Measurements from ENCODE around the gene VWA7. TPM values are rescaled to one million over a fixed set of nuclear protein-coding genes. Genes with fewer than 3 reads are reported as not detected.

Gene VWA7
- total RNA-seq, 1 donor from 2014 or later, result 0.54 TPM

GRCh38 chr6:31795616-31796298, 18.6 kb upstream of the VWA7 start, which contains the start of gene VARS1:
VARS1 (minus strand) TSS chr6:31795752; CDS start chr6:31795217, 535 bp downstream.
- peak; percentile 72 for DNase-seq (ENCODE audit: low read depth)
- peak within 1 kb of the TSS; percentile 99 for H3K4me3 Mint-ChIP-seq (ENCODE audit: unreplicated experiment)
- peaks cover 21% of the 10 kb centered on the region for H3K4me1 ChIP-seq (ENCODE audit: insufficient read depth, low read length)
- H4K20me1 ChIP-seq (ENCODE audit: insufficient read depth, low read length), result peaks cover 11% of the 10 kb centered on the region
- peak within 1 kb of the TSS; percentile 98 for H3K27ac Mint-ChIP-seq (ENCODE audit: unreplicated experiment)
- peak within 1 kb of the TSS; percentile 94 for H3K9ac ChIP-seq (ENCODE audit: low read length)
- H3K4me1 Mint-ChIP-seq (ENCODE audit: low read depth, unreplicated experiment), result peaks cover 11% of the 10 kb centered on the region
- H3K4me3 ChIP-seq (ENCODE audit: insufficient read depth, low read depth, low read length), result peak within 1 kb of the TSS; percentile 79
- peaks cover 16% of the 10 kb centered on the region for H3K36me3 ChIP-seq (ENCODE audit: insufficient read depth, low read length)
- no peaks in the 10 kb centered on the region for H3K27me3 ChIP-seq (ENCODE audit: insufficient read depth, low read length)
- no peaks in the 10 kb centered on the region for H3K9me3 Mint-ChIP-seq (ENCODE audit: unreplicated experiment)
- TF ChIP-seq CTCF (IDR thresholded peaks at IDR 0.05; ENCODE audit: insufficient read depth, low read depth, low read length) (peak; percentile 40), EZH2 (IDR thresholded peaks at IDR 0.05; ENCODE audit: insufficient read depth, low read length) (no peak)
- H3K79me2 ChIP-seq (ENCODE audit: insufficient read depth, low read length), result peaks cover 42% of the 10 kb centered on the region
- H3K27me3 Mint-ChIP-seq (ENCODE audit: low read depth, unreplicated experiment), result no peaks in the 10 kb centered on the region
- no peak for FAIRE-seq
- H3K9me3 ChIP-seq (ENCODE audit: insufficient read depth, low read depth, low read length), result no peaks in the 10 kb centered on the region
- H3K27ac ChIP-seq (ENCODE audit: low read depth, low read length), result peak within 1 kb of the TSS; percentile 94
- H3K36me3 Mint-ChIP-seq (ENCODE audit: low read depth, unreplicated experiment), result peaks cover 10% of the 10 kb centered on the region
- peak within 1 kb of the TSS; percentile 89 for H3K4me2 ChIP-seq (ENCODE audit: low read length)
- H2AFZ ChIP-seq (ENCODE audit: low read depth, low read length), result peak within 1 kb of the TSS; percentile 77

DNA sequence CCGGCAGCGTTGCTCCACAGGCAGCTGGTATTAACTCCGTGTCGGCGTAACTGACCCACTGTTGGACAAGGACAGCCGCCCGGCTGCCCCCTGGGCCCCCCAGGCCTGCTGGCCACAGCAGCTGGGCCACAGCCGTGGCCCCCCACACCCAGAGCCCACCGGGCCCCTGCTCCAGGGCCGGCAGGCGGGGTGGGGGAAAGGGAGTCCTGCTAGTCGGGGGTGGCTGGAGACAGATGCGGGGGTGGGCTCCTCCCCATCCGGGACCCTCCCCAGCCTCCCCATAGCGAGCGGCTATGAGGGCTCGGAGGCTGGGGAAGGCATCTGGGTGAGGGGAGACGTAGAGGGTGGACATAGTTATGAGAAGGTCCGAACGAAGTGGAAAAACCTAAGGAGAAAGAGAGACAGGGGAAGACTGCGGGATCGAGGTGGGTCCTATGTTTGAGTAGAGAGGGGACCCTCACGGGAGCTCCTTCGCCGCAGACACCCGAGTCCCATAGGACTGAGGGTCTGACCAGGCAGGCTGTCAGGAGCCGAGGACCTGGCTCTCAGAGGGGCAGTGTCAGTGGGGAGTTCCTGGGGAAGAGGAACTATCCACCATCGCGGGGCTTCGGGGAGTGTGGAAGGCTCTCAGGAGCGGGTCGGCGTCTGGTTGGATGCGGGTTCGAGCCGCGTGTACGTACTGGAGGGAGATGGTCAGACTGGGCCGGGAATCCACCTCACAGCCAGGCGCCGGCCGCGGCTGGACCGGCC, 17.9 kb upstream of the VWA7 start:
- no peaks in the 10 kb centered on the region for H3K27me3 Mint-ChIP-seq (ENCODE audit: low read depth, unreplicated experiment)
- peak overlapping the region; percentile 77 for H2AFZ ChIP-seq (ENCODE audit: low read depth, low read length)

More for the DNA sequence above, 17.9 kb upstream of the VWA7 start:
- Mint-ChIP-seq H3K36me3 (ENCODE audit: low read depth, unreplicated experiment) (peaks cover 10% of the 10 kb centered on the region), H3K4me1 (ENCODE audit: low read depth, unreplicated experiment) (peaks cover 11% of the 10 kb centered on the region), H3K27ac (ENCODE audit: unreplicated experiment) (peak overlapping the region; percentile 98), H3K9me3 (ENCODE audit: unreplicated experiment) (no peaks in the 10 kb centered on the region), H3K4me3 (ENCODE audit: unreplicated experiment) (peak overlapping the region; percentile 99)
- peaks cover 11% of the 10 kb centered on the region for H4K20me1 ChIP-seq (ENCODE audit: insufficient read depth, low read length)
- H3K79me2 ChIP-seq (ENCODE audit: insufficient read depth, low read length), result peaks cover 42% of the 10 kb centered on the region
- H3K9me3 ChIP-seq (ENCODE audit: insufficient read depth, low read depth, low read length), result no peaks in the 10 kb centered on the region
- H3K9ac ChIP-seq (ENCODE audit: low read length), result peak overlapping the region; percentile 94
- FAIRE-seq (no peak), DNase-seq (ENCODE audit: low read depth) (no peak)
- H3K4me1 ChIP-seq (ENCODE audit: insufficient read depth, low read length), result peaks cover 21% of the 10 kb centered on the region
- peak overlapping the region; percentile 94 for H3K27ac ChIP-seq (ENCODE audit: low read depth, low read length)
- no peaks in the 10 kb centered on the region for H3K27me3 ChIP-seq (ENCODE audit: insufficient read depth, low read length)
- TF ChIP-seq CTCF (IDR thresholded peaks at IDR 0.05; ENCODE audit: insufficient read depth, low read depth, low read length) (no peak), EZH2 (IDR thresholded peaks at IDR 0.05; ENCODE audit: insufficient read depth, low read length) (no peak)
- peaks cover 18% of the 10 kb centered on the region for H3K36me3 ChIP-seq (ENCODE audit: insufficient read depth, low read length)
- peak overlapping the region; percentile 89 for H3K4me2 ChIP-seq (ENCODE audit: low read length)
- H3K4me3 ChIP-seq (ENCODE audit: insufficient read depth, low read depth, low read length), result peak overlapping the region; percentile 79
